T-helper 2 cell treated with Interferon-gamma antibody and Interleukin-4, amounts not matched to agents 100 ng/mL and 5 ng/mL, for 36 hours (primary cell): Measurements from ENCODE around the gene PHOX2B. TPM values are rescaled to one million over a fixed set of nuclear protein-coding genes. Genes with fewer than 3 reads are reported as not detected.

Source experiments
- intact Hi-C: fragments of 100-400 bp; cut with micrococcal nuclease; formaldehyde crosslinking; loops from one replicate; pipeline ENCODE4 v1.15.1; 2023
- total RNA-seq: library from RNA; stranded (reverse); gene quantifications from 2 replicates; pipeline ENCODE4 v1.2.3, GENCODE V29; 2022

The PHOX2B gene
- not detected in 2 replicates for total RNA-seq

GRCh38 chr4:41748571-41749475, at the start of gene PHOX2B:
Gene PHOX2B, minus strand, starts transcription at chr4:41748725. Its CDS starts 115 bp downstream, at chr4:41748610.
- intact Hi-C loops = loop anchor here (1.0 kb wide), 2 partner anchors 130 to 133 kb away; no protein-coding TSS in a partner anchor

GRCh38 chr4:41797260-41797659, 48.7 kb upstream of the PHOX2B start:
- intact Hi-C loops = no loop called here

- intact Hi-C loops = no loop called here
Observed at GRCh38 chr4:41796545-41797210, 48.2 kb upstream of the PHOX2B start.

- intact Hi-C loops = no loop called here
Observed at GRCh38 chr4:41795796-41796385, 47.4 kb upstream of the PHOX2B start.

GRCh38 chr4:41792166-41792565, 43.6 kb upstream of the PHOX2B start:
- intact Hi-C loops = no loop called here

GRCh38 chr4:41791557-41791956, 43.0 kb upstream of the PHOX2B start:
- intact Hi-C loops = no loop called here

GRCh38 chr4:41787931-41788330, 39.4 kb upstream of the PHOX2B start:
- intact Hi-C loops = no loop called here

- intact Hi-C loops = no loop called here
Observed at GRCh38 chr4:41785665-41786064, 37.1 kb upstream of the PHOX2B start.

GRCh38 chr4:41784191-41784979, 35.9 kb upstream of the PHOX2B start:
- intact Hi-C loops = no loop called here

GRCh38 chr4:41776466-41776865, 27.9 kb upstream of the PHOX2B start:
- intact Hi-C loops = no loop called here

- intact Hi-C loops = no loop called here
Observed at GRCh38 chr4:41763729-41764128, 15.2 kb upstream of the PHOX2B start.

- intact Hi-C loops = no loop called here
Observed at GRCh38 chr4:41758884-41759283, 10.4 kb upstream of the PHOX2B start.

- intact Hi-C loops = no loop called here
Observed at GRCh38 chr4:41757521-41758156, 9.1 kb upstream of the PHOX2B start.

- intact Hi-C loops = no loop called here
Observed at GRCh38 chr4:41753942-41754341, 5.4 kb upstream of the PHOX2B start.

- intact Hi-C loops = no loop called here
Observed at GRCh38 chr4:41752081-41752836, 3.7 kb upstream of the PHOX2B start.

GRCh38 chr4:41751449-41752061, 3.0 kb upstream of the PHOX2B start:
- intact Hi-C loops = no loop called here

GRCh38 chr4:41750626-41751448, 2.3 kb upstream of the PHOX2B start:
- intact Hi-C loops = no loop called here

GRCh38 chr4:41750121-41750625, 1.6 kb upstream of the PHOX2B start:
- intact Hi-C loops = no loop called here
